ENCODE results near the gene KCNT1. TPM values are rescaled to one million over a fixed set of nuclear protein-coding genes. Genes with fewer than 3 reads are reported as not detected.

The KCNT1 gene
- total RNA-seq, 1 experiment from 2014 or later = 0.17 TPM

DNA sequence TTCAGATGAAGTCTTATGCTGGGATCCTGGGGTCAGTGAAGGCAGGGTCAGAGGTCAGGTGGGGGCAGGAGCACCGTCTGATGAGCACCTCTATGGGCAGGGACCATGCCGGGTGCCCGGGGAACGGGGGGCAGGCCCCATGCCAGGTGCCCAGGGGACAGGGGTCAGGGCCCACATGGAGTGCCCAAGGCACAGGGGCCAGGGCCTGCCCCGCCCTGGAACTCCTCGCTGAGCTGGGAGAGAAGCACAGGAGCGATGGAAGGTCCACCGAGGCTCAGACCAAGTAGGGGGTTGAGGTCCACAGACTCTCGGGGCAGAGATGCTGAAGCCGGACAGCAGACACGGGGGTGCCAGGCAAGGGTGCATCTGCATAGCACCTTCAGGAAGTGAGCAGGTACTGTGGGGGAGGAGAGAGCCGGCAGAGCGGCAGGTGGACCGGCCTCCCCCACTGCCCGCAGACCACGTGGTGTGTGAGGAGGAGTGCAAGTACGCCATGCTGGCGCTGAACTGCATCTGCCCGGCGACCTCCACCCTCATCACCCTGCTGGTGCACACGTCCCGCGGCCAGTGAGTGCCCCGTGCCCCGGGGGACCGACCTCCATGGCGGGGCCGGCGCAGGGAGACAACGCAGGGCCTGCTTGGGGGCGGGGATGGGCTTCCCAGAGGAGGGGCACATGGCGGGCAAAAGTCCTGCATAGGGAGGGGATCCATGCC is 67.7 kb downstream of the KCNT1 start (continued):
- TF ChIP-seq, protein P1, sequence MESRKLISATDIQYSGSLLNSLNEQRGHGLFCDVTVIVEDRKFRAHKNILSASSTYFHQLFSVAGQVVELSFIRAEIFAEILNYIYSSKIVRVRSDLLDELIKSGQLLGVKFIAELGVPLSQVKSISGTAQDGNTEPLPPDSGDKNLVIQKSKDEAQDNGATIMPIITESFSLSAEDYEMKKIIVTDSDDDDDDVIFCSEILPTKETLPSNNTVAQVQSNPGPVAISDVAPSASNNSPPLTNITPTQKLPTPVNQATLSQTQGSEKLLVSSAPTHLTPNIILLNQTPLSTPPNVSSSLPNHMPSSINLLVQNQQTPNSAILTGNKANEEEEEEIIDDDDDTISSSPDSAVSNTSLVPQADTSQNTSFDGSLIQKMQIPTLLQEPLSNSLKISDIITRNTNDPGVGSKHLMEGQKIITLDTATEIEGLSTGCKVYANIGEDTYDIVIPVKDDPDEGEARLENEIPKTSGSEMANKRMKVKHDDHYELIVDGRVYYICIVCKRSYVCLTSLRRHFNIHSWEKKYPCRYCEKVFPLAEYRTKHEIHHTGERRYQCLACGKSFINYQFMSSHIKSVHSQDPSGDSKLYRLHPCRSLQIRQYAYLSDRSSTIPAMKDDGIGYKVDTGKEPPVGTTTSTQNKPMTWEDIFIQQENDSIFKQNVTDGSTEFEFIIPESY (IDR thresholded peaks at IDR 0.05; ENCODE audit: extremely low read depth, insufficient replicate concordance, low read length) = no peak
- no peak for TF ChIP-seq POLR2AphosphoS5 (IDR thresholded peaks at IDR 0.05; ENCODE audit: low read depth, low read length)
- TF ChIP-seq ZFX (IDR thresholded peaks at IDR 0.05) = no peak
- no peak for TF ChIP-seq RAD21 (IDR thresholded peaks at IDR 0.05; ENCODE audit: low read depth)
- TF ChIP-seq, protein P2, sequence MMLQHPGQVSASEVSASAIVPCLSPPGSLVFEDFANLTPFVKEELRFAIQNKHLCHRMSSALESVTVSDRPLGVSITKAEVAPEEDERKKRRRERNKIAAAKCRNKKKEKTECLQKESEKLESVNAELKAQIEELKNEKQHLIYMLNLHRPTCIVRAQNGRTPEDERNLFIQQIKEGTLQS (IDR thresholded peaks at IDR 0.05) = no peak
- TF ChIP-seq ZNF274 (IDR thresholded peaks at IDR 0.05; ENCODE audit: low read depth, low read length) = no peak

DNA sequence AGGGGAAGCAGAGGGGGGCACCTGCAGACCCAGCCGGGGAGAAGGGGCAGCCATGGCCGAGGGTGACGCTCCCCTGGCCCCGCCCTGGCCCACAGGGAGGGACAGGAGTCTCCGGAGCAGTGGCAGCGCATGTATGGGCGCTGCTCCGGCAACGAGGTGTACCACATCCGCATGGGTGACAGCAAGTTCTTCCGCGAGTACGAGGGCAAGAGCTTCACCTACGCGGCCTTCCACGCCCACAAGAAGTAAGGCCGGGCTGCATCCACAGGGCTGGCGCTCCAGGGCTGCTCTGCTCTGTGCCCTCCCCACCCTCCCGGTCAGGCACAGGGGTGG is 68.2 kb downstream of the KCNT1 start:
- ChIA-PET RAD21 (ENCODE audit: low non-redundant PET in 1 of 2, low total read pairs in 2 of 2, uncharacterized antibody in 2 of 2, unreplicated experiment in 2 of 2) (no interaction called here), POLR2A (no interaction called here), CTCF (no interaction called here)
- Histone ChIP-seq H4K20me1 (ENCODE audit: insufficient read depth) (no peaks in the 10 kb centered on the region), H3K4me2 (ENCODE audit: low read length) (no peak overlapping the region), H3K9ac (ENCODE audit: low read length) (no peak overlapping the region), H3K9me3 (ENCODE audit: control insufficient read depth in 1 of 2, insufficient read depth in 1 of 2, low read depth in 1 of 2, low read length in 2 of 2) (peaks cover 5 to 8% of the 10 kb centered on the region in 2 experiments; a peak in 2 of 4 replicates), H3K4me1 (ENCODE audit: control insufficient read depth in 1 of 2, insufficient read depth in 2 of 2, low read length in 2 of 2) (no peaks in the 10 kb centered on the region), H3K27ac (ENCODE audit: low read depth, low read length) (no peak overlapping the region), H3K79me2 (ENCODE audit: insufficient read depth, low read length) (no peaks in the 10 kb centered on the region), H3K4me3 (replicated peaks in 1 of 2; ENCODE audit: low read depth in 1 of 2, low read length in 2 of 2) (no peak overlapping the region), H3K27me3 (ENCODE audit: insufficient read depth, low read length) (no peaks in the 10 kb centered on the region), H2AFZ (ENCODE audit: low read depth, low read length, poor library complexity, severe bottlenecking) (no peak overlapping the region), H3K9me2 (ENCODE audit: insufficient read depth) (no peaks in the 10 kb centered on the region), H3K36me3 (ENCODE audit: control insufficient read depth in 1 of 2, insufficient read depth in 2 of 2, low read length in 2 of 2) (no peaks in the 10 kb centered on the region)
- DNase-seq (ENCODE audit: low read depth, low spot score) = no peak
- TF ChIP-seq, protein P3, sequence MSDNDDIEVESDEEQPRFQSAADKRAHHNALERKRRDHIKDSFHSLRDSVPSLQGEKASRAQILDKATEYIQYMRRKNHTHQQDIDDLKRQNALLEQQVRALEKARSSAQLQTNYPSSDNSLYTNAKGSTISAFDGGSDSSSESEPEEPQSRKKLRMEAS (IDR thresholded peaks at IDR 0.05) = no peak
- TF ChIP-seq CEBPB (IDR thresholded peaks at IDR 0.05; ENCODE audit: low read depth) (no peak), ZFX (IDR thresholded peaks at IDR 0.05) (no peak)
- BruUV-seq (replicated peaks) = no TSS peak
- intact Hi-C loops (cut with micrococcal nuclease) = no loop called here
- ATAC-seq = no peak

Data from HCT116 (cell line).